Activated CD4-positive, alpha-beta memory T cell treated with anti-CD3 and anti-CD28 coated beads for 36 hours (primary cell): Measurements from ENCODE around the gene SMIM3. TPM values are rescaled to one million over a fixed set of nuclear protein-coding genes. Genes with fewer than 3 reads are reported as not detected.
A peak's percentile ranks its signal among the peaks of the same experiment; 100 is the strongest.
"Not testable (repeated sequence)": the region's sequence is repeated elsewhere in the genome, so short reads cannot be mapped to it uniquely, and the experiment has no call there.

ENCODE experiments used
- CTCF ChIA-PET: fragments of 350-600 bp; sonication (Branson Sonifier 250); formaldehyde crosslinking; loops from one replicate; lab custom pipeline; 2021; ENCODE audit warnings: antibody characterized with exemption, inconsistent platforms; lab: Charles Lee
- POLR2A ChIA-PET: fragments of 350-600 bp; sonication (Branson Sonifier 250); formaldehyde crosslinking; loops from one replicate; lab custom pipeline; 2021; ENCODE audit warnings: antibody characterized with exemption; lab: Charles Lee
- DNase-seq: peaks from one replicate; pipeline ENCODE4 v3.0.0-alpha.2; 2020
- H3K27ac Mint-ChIP-seq: one replicate; pipeline ENCODE4 v1.8.0; 2021; ENCODE audit warnings: mixed read lengths
- H3K27me3 Mint-ChIP-seq: one replicate; pipeline ENCODE4 v1.8.0; 2021; ENCODE audit warnings: mixed read lengths
- H3K36me3 Mint-ChIP-seq: one replicate; pipeline ENCODE4 v1.8.0; 2021; ENCODE audit warnings: mixed read lengths
- H3K4me1 Mint-ChIP-seq: one replicate; pipeline ENCODE4 v1.8.0; 2021; ENCODE audit warnings: low read depth, mixed read lengths
- H3K4me3 Mint-ChIP-seq: one replicate; pipeline ENCODE4 v1.8.0; 2021; ENCODE audit warnings: mild to moderate bottlenecking, mixed read lengths
- H3K9me3 Mint-ChIP-seq: one replicate; pipeline ENCODE4 v1.8.0; 2021; ENCODE audit warnings: mixed read lengths
- intact Hi-C: fragments of 100-400 bp; cut with micrococcal nuclease; formaldehyde crosslinking; loops from one replicate; pipeline ENCODE4 v1.15.1; 2023
- total RNA-seq, 2 experiments: library from RNA; stranded (reverse); gene quantifications; one replicate each; pipeline ENCODE4 v1.2.3, GENCODE V29; 2021

SMIM3 gene
- total RNA-seq, 2 experiments from 2014 or later, result 22.4 to 22.8 TPM

- Mint-ChIP-seq H3K36me3 (peaks cover 7% of the 10 kb centered on the region), H3K27ac (peak overlapping the region; percentile 89), H3K27me3 (no peaks in the 10 kb centered on the region), H3K4me1 (peaks cover 80% of the 10 kb centered on the region), H3K4me3 (peak overlapping the region; percentile 50), H3K9me3 (peaks cover 8% of the 10 kb centered on the region)
- intact Hi-C loops, result loop anchor here (1.0 to 10.0 kb wide), 8 partner anchors 25 to 472 kb away; partner anchors contain the start of genes GM2A and RBM22
- ChIA-PET POLR2A (interaction anchor here (0.7 to 2.0 kb wide), 4 partner anchors 13 to 82 kb away, joined by 3 to 13 read pairs (median 8); partner anchors contain the start of genes DCTN4, IRGM and RBM22), CTCF (interaction anchor here (1.1 to 3.6 kb wide), 6 partner anchors 18 to 333 kb away, joined by 3 to 20 read pairs (median 6); partner anchors contain the start of genes IRGM and RBM22)
- no peak for DNase-seq
These were observed 4.3 kb downstream of the SMIM3 start for GRCh38 chr5:150782850-150783249.

GRCh38 chr5:150783422-150783928 is 4.9 kb downstream of the SMIM3 start:
- intact Hi-C loops, result loop anchor here (1.0 to 10.0 kb wide), 8 partner anchors 25 to 471 kb away; partner anchors contain the start of genes GM2A and RBM22
- Mint-ChIP-seq H3K4me3 (peak overlapping the region; percentile 50), H3K9me3 (peaks cover 8% of the 10 kb centered on the region), H3K27me3 (no peaks in the 10 kb centered on the region), H3K27ac (peak overlapping the region; percentile 89), H3K36me3 (peaks cover 7% of the 10 kb centered on the region), H3K4me1 (peaks cover 79% of the 10 kb centered on the region)
- peak; percentile 82 for DNase-seq
- POLR2A ChIA-PET, result interaction anchor here (0.6 to 2.0 kb wide), 4 partner anchors 15 to 82 kb away, joined by 3 to 13 read pairs (median 11); partner anchors contain the start of genes DCTN4, IRGM and RBM22
- CTCF ChIA-PET, result interaction anchor here (0.8 to 3.6 kb wide), 7 partner anchors 17 to 333 kb away, joined by 3 to 20 read pairs (median 5); partner anchors contain the start of genes IRGM and RBM22

- Mint-ChIP-seq H3K36me3 (peaks cover 7% of the 10 kb centered on the region), H3K27me3 (no peaks in the 10 kb centered on the region), H3K4me1 (peaks cover 85% of the 10 kb centered on the region), H3K9me3 (peaks cover 8% of the 10 kb centered on the region), H3K4me3 (no peak overlapping the region), H3K27ac (peak overlapping the region; percentile 66)
- POLR2A ChIA-PET, result no interaction called here
- intact Hi-C loops, result loop anchor here (10.0 kb wide), 2 partner anchors 429 to 469 kb away; partner anchors contain the start of gene GM2A
- CTCF ChIA-PET, result interaction anchor here (2.1 kb wide), 2 partner anchors 61 to 85 kb away, joined by 9 to 12 read pairs; partner anchors contain the start of genes IRGM and RBM22
- DNase-seq, result no peak
These were observed 7.4 kb downstream of the SMIM3 start for GRCh38 chr5:150785950-150786349.

- ChIA-PET POLR2A (interaction anchor here (1.2 kb wide), 1 partner anchor 60 kb away, joined by 3 read pairs; no protein-coding TSS in a partner anchor), CTCF (interaction anchor here (0.8 to 4.4 kb wide), 7 partner anchors 8 to 336 kb away, joined by 3 to 32 read pairs (median 5); partner anchors contain the start of genes DCTN4, IRGM, RBM22 and SMIM3)
- H3K27ac Mint-ChIP-seq, result peak overlapping the region; percentile 24
- H3K9me3 Mint-ChIP-seq, result peaks cover 8% of the 10 kb centered on the region
- DNase-seq, result no peak
- intact Hi-C loops, result loop anchor here (10.0 kb wide), 2 partner anchors 428 to 468 kb away; partner anchors contain the start of gene GM2A
- peaks cover 7% of the 10 kb centered on the region for H3K36me3 Mint-ChIP-seq
- no peak overlapping the region for H3K4me3 Mint-ChIP-seq
- H3K4me1 Mint-ChIP-seq, result peaks cover 82% of the 10 kb centered on the region
- no peaks in the 10 kb centered on the region for H3K27me3 Mint-ChIP-seq
These were observed 8.3 kb downstream of the SMIM3 start for GRCh38 chr5:150786876-150787275.

- H3K4me3 Mint-ChIP-seq, result no peak overlapping the region
- peaks cover 8% of the 10 kb centered on the region for H3K9me3 Mint-ChIP-seq
- no peaks in the 10 kb centered on the region for H3K27me3 Mint-ChIP-seq
- no peak for DNase-seq
- H3K4me1 Mint-ChIP-seq, result peaks cover 76% of the 10 kb centered on the region
- POLR2A ChIA-PET, result interaction anchor here (1.2 kb wide), 1 partner anchor 59 kb away, joined by 3 read pairs; no protein-coding TSS in a partner anchor
- peaks cover 7% of the 10 kb centered on the region for H3K36me3 Mint-ChIP-seq
- CTCF ChIA-PET, result interaction anchor here (0.8 to 4.4 kb wide), 7 partner anchors 9 to 337 kb away, joined by 3 to 32 read pairs (median 5); partner anchors contain the start of genes DCTN4, IRGM, RBM22 and SMIM3
- H3K27ac Mint-ChIP-seq, result peak overlapping the region; percentile 45
- intact Hi-C loops, result loop anchor here (10.0 kb wide), 2 partner anchors 427 to 467 kb away; partner anchors contain the start of gene GM2A
These were observed 9.1 kb downstream of the SMIM3 start for GRCh38 chr5:150787656-150788055.

GRCh38 chr5:150788977-150789376 is 10.4 kb downstream of the SMIM3 start:
- Mint-ChIP-seq H3K4me1 (peaks cover 67% of the 10 kb centered on the region), H3K27me3 (no peaks in the 10 kb centered on the region), H3K27ac (peak overlapping the region; percentile 93), H3K4me3 (no peak overlapping the region), H3K9me3 (peaks cover 8% of the 10 kb centered on the region), H3K36me3 (peaks cover 11% of the 10 kb centered on the region)
- POLR2A ChIA-PET, result interaction anchor here (1.0 to 2.4 kb wide), 3 partner anchors 10 to 88 kb away, joined by 3 to 15 read pairs (median 14); partner anchors contain the start of genes IRGM and RBM22
- no peak for DNase-seq
- CTCF ChIA-PET, result interaction anchor here (1.0 to 4.6 kb wide), 7 partner anchors 9 to 244 kb away, joined by 3 to 36 read pairs (median 6); partner anchors contain the start of genes IRGM, RBM22 and SMIM3
- intact Hi-C loops, result loop anchor here (10.0 kb wide), 2 partner anchors 426 to 466 kb away; partner anchors contain the start of gene GM2A

GRCh38 chr5:150789450-150789849 is 10.9 kb downstream of the SMIM3 start:
- Mint-ChIP-seq H3K36me3 (peaks cover 14% of the 10 kb centered on the region), H3K9me3 (peaks cover 8% of the 10 kb centered on the region), H3K4me1 (peaks cover 63% of the 10 kb centered on the region), H3K27me3 (no peaks in the 10 kb centered on the region), H3K4me3 (peak overlapping the region; percentile 53), H3K27ac (peak overlapping the region; percentile 93)
- POLR2A ChIA-PET, result interaction anchor here (1.0 to 2.4 kb wide), 3 partner anchors 10 to 88 kb away, joined by 3 to 15 read pairs (median 14); partner anchors contain the start of genes IRGM and RBM22
- no peak for DNase-seq
- CTCF ChIA-PET, result interaction anchor here (0.6 to 4.6 kb wide), 11 partner anchors 8 to 326 kb away, joined by 3 to 36 read pairs (median 4); partner anchors contain the start of genes IRGM, RBM22 and SMIM3
- intact Hi-C loops, result loop anchor here (10.0 kb wide), 2 partner anchors 425 to 465 kb away; partner anchors contain the start of gene GM2A

GRCh38 chr5:150789943-150790611 is 11.5 kb downstream of the SMIM3 start:
- CTCF ChIA-PET, result interaction anchor here (0.6 to 4.6 kb wide), 13 partner anchors 8 to 331 kb away, joined by 3 to 36 read pairs (median 4); partner anchors contain the start of genes IRGM, RBM22 and SMIM3
- Mint-ChIP-seq H3K4me3 (peak overlapping the region; percentile 53), H3K27ac (peak overlapping the region; percentile 93), H3K9me3 (peaks cover 8% of the 10 kb centered on the region), H3K27me3 (no peaks in the 10 kb centered on the region), H3K4me1 (peaks cover 60% of the 10 kb centered on the region), H3K36me3 (peaks cover 15% of the 10 kb centered on the region)
- peak; percentile 88 for DNase-seq
- intact Hi-C loops, result loop anchor here (1.0 to 10.0 kb wide), 6 partner anchors 10 to 465 kb away; partner anchors contain the start of genes GM2A and RBM22
- POLR2A ChIA-PET, result interaction anchor here (0.6 to 2.4 kb wide), 4 partner anchors 11 to 89 kb away, joined by 3 to 15 read pairs (median 8); partner anchors contain the start of genes IRGM, RBM22 and SMIM3

GRCh38 chr5:150791536-150791935 is 13.0 kb downstream of the SMIM3 start:
- no peak overlapping the region for H3K4me3 Mint-ChIP-seq
- peaks cover 15% of the 10 kb centered on the region for H3K36me3 Mint-ChIP-seq
- ChIA-PET CTCF (interaction anchor here (1.4 to 4.6 kb wide), 2 partner anchors 10 to 55 kb away, joined by 5 to 36 read pairs; partner anchors contain the start of gene IRGM), POLR2A (interaction anchor here (2.2 kb wide), 1 partner anchor 55 kb away, joined by 15 read pairs; the partner anchor contains the start of gene IRGM)
- intact Hi-C loops, result loop anchor here (2.0 kb wide), 1 partner anchor 359 kb away; no protein-coding TSS in a partner anchor
- no peaks in the 10 kb centered on the region for H3K9me3 Mint-ChIP-seq
- H3K27ac Mint-ChIP-seq, result peak overlapping the region; percentile 45
- peaks cover 48% of the 10 kb centered on the region for H3K4me1 Mint-ChIP-seq
- H3K27me3 Mint-ChIP-seq, result no peaks in the 10 kb centered on the region
- no peak for DNase-seq

GRCh38 chr5:150793423-150793888 is 14.9 kb downstream of the SMIM3 start:
- H3K27ac Mint-ChIP-seq, POLR2A ChIA-PET, H3K9me3 Mint-ChIP-seq, H3K4me3 Mint-ChIP-seq, DNase-seq, H3K27me3 Mint-ChIP-seq, intact Hi-C loops, CTCF ChIA-PET: not testable (repeated sequence)
- H3K36me3 Mint-ChIP-seq, result peaks cover 16% of the 10 kb centered on the region
- H3K4me1 Mint-ChIP-seq, result peaks cover 39% of the 10 kb centered on the region
